ENCODE measurements around the gene BNIP3. TPM values are rescaled to one million over a fixed set of nuclear protein-coding genes. Genes with fewer than 3 reads are reported as not detected.

Gene BNIP3
- total RNA-seq, 1 donor from 2014 or later, result 56.4 TPM

- H3K4me3 Mint-ChIP-seq (ENCODE audit: unreplicated experiment), result no peak overlapping the region
- peaks cover 10% of the 10 kb centered on the region for H3K27me3 Mint-ChIP-seq (ENCODE audit: unreplicated experiment)
- no peak for DNase-seq
- H3K4me1 Mint-ChIP-seq (ENCODE audit: low read depth, unreplicated experiment), result peaks cover 15% of the 10 kb centered on the region
- TF ChIP-seq CTCF (IDR thresholded peaks at IDR 0.05; ENCODE audit: partially characterized antibody, unreplicated experiment), result no peak
- no peak overlapping the region for H3K27ac Mint-ChIP-seq (ENCODE audit: unreplicated experiment)
- H3K9me3 Mint-ChIP-seq (ENCODE audit: unreplicated experiment), result peaks cover 5% of the 10 kb centered on the region
- H3K36me3 Mint-ChIP-seq (ENCODE audit: unreplicated experiment), result no peaks in the 10 kb centered on the region
These were observed 9.2 kb downstream of the BNIP3 start for GRCh38 chr10:131972474-131973071.

- H3K4me3 Mint-ChIP-seq (ENCODE audit: unreplicated experiment), result no peak overlapping the region
- no peak overlapping the region for H3K27ac Mint-ChIP-seq (ENCODE audit: unreplicated experiment)
- no peaks in the 10 kb centered on the region for H3K36me3 Mint-ChIP-seq (ENCODE audit: unreplicated experiment)
- H3K4me1 Mint-ChIP-seq (ENCODE audit: low read depth, unreplicated experiment), result peaks cover 15% of the 10 kb centered on the region
- H3K9me3 Mint-ChIP-seq (ENCODE audit: unreplicated experiment), result peaks cover 5% of the 10 kb centered on the region
- DNase-seq, result no peak
- H3K27me3 Mint-ChIP-seq (ENCODE audit: unreplicated experiment), result peaks cover 8% of the 10 kb centered on the region
- TF ChIP-seq CTCF (IDR thresholded peaks at IDR 0.05; ENCODE audit: partially characterized antibody, unreplicated experiment), result no peak
These were observed 10.1 kb downstream of the BNIP3 start for GRCh38 chr10:131971591-131971990.

- Mint-ChIP-seq H3K27ac (ENCODE audit: unreplicated experiment) (no peak overlapping the region), H3K27me3 (ENCODE audit: unreplicated experiment) (peaks cover 8% of the 10 kb centered on the region), H3K36me3 (ENCODE audit: unreplicated experiment) (no peaks in the 10 kb centered on the region), H3K4me3 (ENCODE audit: unreplicated experiment) (no peak overlapping the region), H3K4me1 (ENCODE audit: low read depth, unreplicated experiment) (peaks cover 15% of the 10 kb centered on the region), H3K9me3 (ENCODE audit: unreplicated experiment) (peaks cover 5% of the 10 kb centered on the region)
- no peak for DNase-seq
- TF ChIP-seq CTCF (IDR thresholded peaks at IDR 0.05; ENCODE audit: partially characterized antibody, unreplicated experiment), result no peak
These were observed 10.8 kb downstream of the BNIP3 start for GRCh38 chr10:131970946-131971345.

- Mint-ChIP-seq H3K9me3 (ENCODE audit: unreplicated experiment) (peaks cover 7% of the 10 kb centered on the region), H3K4me1 (ENCODE audit: low read depth, unreplicated experiment) (peaks cover 12% of the 10 kb centered on the region), H3K27ac (ENCODE audit: unreplicated experiment) (no peak overlapping the region), H3K4me3 (ENCODE audit: unreplicated experiment) (no peak overlapping the region), H3K36me3 (ENCODE audit: unreplicated experiment) (no peaks in the 10 kb centered on the region), H3K27me3 (ENCODE audit: unreplicated experiment) (peaks cover 7% of the 10 kb centered on the region)
- no peak for TF ChIP-seq CTCF (IDR thresholded peaks at IDR 0.05; ENCODE audit: partially characterized antibody, unreplicated experiment)
- no peak for DNase-seq
These were observed 12.8 kb downstream of the BNIP3 start for GRCh38 chr10:131968949-131969348.

GRCh38 chr10:131964298-131964697, 17.4 kb downstream of the BNIP3 start:
- DNase-seq, result no peak
- Mint-ChIP-seq H3K27me3 (ENCODE audit: unreplicated experiment) (peaks cover 5% of the 10 kb centered on the region), H3K9me3 (ENCODE audit: unreplicated experiment) (peaks cover 10% of the 10 kb centered on the region), H3K27ac (ENCODE audit: unreplicated experiment) (no peak overlapping the region), H3K4me3 (ENCODE audit: unreplicated experiment) (no peak overlapping the region), H3K4me1 (ENCODE audit: low read depth, unreplicated experiment) (peaks cover 12% of the 10 kb centered on the region), H3K36me3 (ENCODE audit: unreplicated experiment) (no peaks in the 10 kb centered on the region)
- no peak for TF ChIP-seq CTCF (IDR thresholded peaks at IDR 0.05; ENCODE audit: partially characterized antibody, unreplicated experiment)
